Skeletal muscle tissue (tissue), 4 donors: Measurements from ENCODE around the gene SURF2. TPM values are rescaled to one million over a fixed set of nuclear protein-coding genes. Genes with fewer than 3 reads are reported as not detected.
A peak's percentile ranks its signal among the peaks of the same experiment; 100 is the strongest.
"Not testable (repeated sequence)": the region's sequence is repeated elsewhere in the genome, so short reads cannot be mapped to it uniquely, and the experiment has no call there.

ENCODE experiments used
- H3K27ac ChIP-seq: one replicate; pipeline ENCODE4 v1.7.0; 2013; ENCODE audit warnings: mild to moderate bottlenecking, low read depth, low read length, inconsistent platforms
- H3K27me3 ChIP-seq, 3 donors: one replicate each; pipeline ENCODE4 v1.7.0; 2013; ENCODE audit warnings: low read length in 3 of 3; ENCODE audit not compliant: control insufficient read depth in 3 of 3, insufficient read depth in 3 of 3
- H3K36me3 ChIP-seq, 3 donors: one replicate each; pipeline ENCODE4 v1.7.0; 2013; ENCODE audit warnings: low read length in 3 of 3; ENCODE audit not compliant: control insufficient read depth in 3 of 3, insufficient read depth in 3 of 3
- H3K4me1 ChIP-seq, 3 donors: one replicate each; pipeline ENCODE4 v1.7.0; 2013; ENCODE audit warnings: low read length in 3 of 3, mild to moderate bottlenecking in 3 of 3; ENCODE audit not compliant: control insufficient read depth in 3 of 3, insufficient read depth in 3 of 3
- H3K4me3 ChIP-seq, 3 donors: one replicate each; pipeline ENCODE4 v1.7.0; 2013; ENCODE audit warnings: low read length in 3 of 3
- H3K9ac ChIP-seq, 3 donors: one replicate each; pipeline ENCODE4 v1.7.0; 2013; ENCODE audit warnings: low read length in 3 of 3, mild to moderate bottlenecking in 3 of 3, moderate library complexity in 2 of 3, low read depth in 1 of 3
- H3K9me3 ChIP-seq, 3 donors: one replicate each; pipeline ENCODE4 v1.7.0; 2013; ENCODE audit warnings: low read length in 3 of 3; ENCODE audit not compliant: control insufficient read depth in 3 of 3
- total RNA-seq: library from RNA; depleted of rRNA; stranded (reverse); fragments of >200 nt; gene quantifications from one replicate; pipeline ENCODE4 v1.2.3, GENCODE V29; 2014
- donor health status: Osteomylitis.

The SURF2 gene
- total RNA-seq, 1 donor from 2014 or later, result 12.5 TPM

GRCh38 chr9:133327021-133327420 lies 29.3 kb upstream of the SURF2 start:
- H3K27me3 ChIP-seq, H3K4me1 ChIP-seq, H3K4me3 ChIP-seq, H3K27ac ChIP-seq, H3K9ac ChIP-seq, H3K9me3 ChIP-seq: not testable (repeated sequence)
- H3K36me3 ChIP-seq, result peaks cover 9 to 15% (median 14%) of the 10 kb centered on the region in 3 donors

- H3K36me3 ChIP-seq, result peaks cover 18 to 25% (median 23%) of the 10 kb centered on the region in 3 donors
- H3K27me3 ChIP-seq, result no peaks in the 10 kb centered on the region
- no peaks in the 10 kb centered on the region for H3K9me3 ChIP-seq
- H3K27ac ChIP-seq, result no peak overlapping the region
- no peaks in the 10 kb centered on the region for H3K4me1 ChIP-seq
- H3K9ac ChIP-seq, result no peak overlapping the region
- no peak overlapping the region for H3K4me3 ChIP-seq
Observed at GRCh38 chr9:133327834-133328484, 28.4 kb upstream of the SURF2 start.

DNA sequence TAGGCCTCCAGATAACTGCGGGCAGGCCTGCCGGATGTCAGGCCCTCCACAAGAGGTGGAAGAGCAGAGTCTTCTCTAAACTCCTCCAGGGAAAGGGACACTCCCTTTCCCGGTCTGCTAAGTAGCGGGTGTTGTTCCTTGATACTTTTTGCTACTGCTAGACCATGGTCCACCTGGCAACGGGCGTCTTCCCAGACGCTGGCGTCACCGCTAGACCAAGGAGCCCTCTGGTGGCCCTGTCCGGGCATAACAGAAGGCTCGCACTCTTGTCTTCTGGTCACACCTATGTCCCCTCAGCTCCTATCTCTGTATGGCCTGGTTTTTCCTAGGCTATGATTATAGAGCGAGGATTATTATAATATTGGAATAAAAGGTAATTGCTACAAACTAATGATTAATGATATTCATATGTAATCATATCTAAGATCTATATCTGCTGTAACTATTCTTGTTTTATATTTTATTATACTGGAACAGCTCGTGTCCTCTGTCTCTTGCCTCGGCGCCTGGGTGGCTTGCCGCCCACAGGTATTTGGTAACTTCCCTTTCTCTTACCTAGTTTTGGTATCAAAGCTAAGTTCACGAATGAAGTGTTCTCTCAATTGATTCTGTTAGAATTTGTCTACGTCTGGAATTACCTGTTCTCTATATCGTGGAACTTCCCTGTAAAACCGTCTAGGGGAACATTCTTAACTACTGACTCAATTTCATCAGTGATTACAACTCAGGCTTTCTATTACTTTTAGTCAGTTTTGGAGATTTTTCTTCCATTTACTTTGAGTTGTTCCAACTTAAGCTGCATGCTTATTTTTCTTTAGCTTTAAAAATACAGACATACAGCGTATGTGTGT lies 26.8 kb upstream of the SURF2 start:
- H3K36me3 ChIP-seq, result peaks cover 32 to 41% (median 37%) of the 10 kb centered on the region in 3 donors
- not testable (repeated sequence) for H3K9ac ChIP-seq, H3K4me1 ChIP-seq, H3K4me3 ChIP-seq, H3K27me3 ChIP-seq, H3K9me3 ChIP-seq, H3K27ac ChIP-seq

DNA sequence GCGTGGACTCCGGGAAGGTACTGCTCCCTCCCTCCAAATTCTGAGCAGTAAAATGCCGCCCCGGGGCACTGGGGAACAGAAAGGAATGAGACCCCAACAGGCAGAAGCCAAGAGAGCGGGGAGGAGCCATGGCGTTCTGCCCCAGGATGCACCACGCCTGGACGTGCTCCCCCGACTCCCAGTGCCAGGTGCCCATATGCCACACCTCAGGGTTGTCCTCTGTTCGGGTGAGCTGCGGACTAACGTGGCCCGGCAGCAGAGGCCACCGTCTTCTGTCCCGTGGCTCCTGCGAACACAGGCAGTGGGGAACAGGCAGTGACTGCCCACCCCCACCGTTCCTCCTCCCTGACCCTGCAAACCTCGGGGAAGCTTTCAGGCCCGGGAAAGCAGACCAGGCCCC lies 25.1 kb upstream of the SURF2 start:
- Histone ChIP-seq H3K4me3 (no peak overlapping the region), H3K9me3 (no peaks in the 10 kb centered on the region), H3K27ac (no peak overlapping the region), H3K27me3 (no peaks in the 10 kb centered on the region), H3K36me3 (peaks cover 32 to 42% (median 37%) of the 10 kb centered on the region in 3 donors), H3K9ac (no peak overlapping the region), H3K4me1 (peaks cover 13 to 17% (median 16%) of the 10 kb centered on the region in 3 donors)

DNA sequence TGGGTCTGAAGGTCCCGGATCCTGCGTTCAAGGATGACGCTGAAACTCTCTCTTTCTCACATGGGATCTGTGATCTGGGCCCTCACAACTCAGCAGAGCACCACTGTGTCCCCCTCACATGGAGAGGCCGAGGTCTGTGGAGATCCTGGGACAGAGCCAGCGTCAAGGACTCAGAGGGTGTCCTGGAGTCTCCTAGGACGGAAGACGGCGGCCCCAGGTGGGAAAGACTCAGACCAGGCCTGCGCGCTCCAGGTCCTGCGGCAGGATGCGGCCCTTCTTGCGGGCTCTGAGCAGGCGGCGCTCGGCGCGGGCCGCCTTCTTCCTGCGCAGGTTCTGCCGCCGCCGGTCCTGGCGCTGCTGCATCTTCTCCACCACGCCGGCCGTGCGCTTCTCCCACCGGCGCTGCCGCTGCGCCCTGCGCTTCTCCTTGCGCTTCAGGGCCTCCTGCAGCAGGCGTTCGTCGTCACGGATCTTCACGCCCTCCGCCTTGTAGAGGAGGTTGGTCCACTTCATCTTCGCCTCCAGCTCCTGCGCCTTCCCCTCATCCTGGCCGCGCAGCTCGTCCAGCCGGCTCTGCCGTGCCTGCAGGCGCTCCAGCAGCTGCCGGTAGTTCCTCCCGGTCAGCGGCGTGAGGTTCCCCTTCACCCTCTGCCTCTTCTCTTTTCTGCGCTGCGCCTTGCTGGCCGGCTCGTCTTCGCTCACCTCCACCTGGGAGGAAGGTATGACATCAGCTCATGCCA lies 24.5 kb upstream of the SURF2 start:
- Histone ChIP-seq H3K27me3 (no peaks in the 10 kb centered on the region), H3K4me1 (peaks cover 18 to 22% (median 21%) of the 10 kb centered on the region in 3 donors), H3K9ac (no peak overlapping the region), H3K4me3 (no peak overlapping the region), H3K36me3 (peaks cover 32 to 42% (median 37%) of the 10 kb centered on the region in 3 donors), H3K27ac (no peak overlapping the region), H3K9me3 (no peaks in the 10 kb centered on the region)

- Histone ChIP-seq H3K9ac (no peak overlapping the region), H3K9me3 (no peaks in the 10 kb centered on the region), H3K4me1 (peaks cover 18 to 26% (median 21%) of the 10 kb centered on the region in 3 donors), H3K27me3 (no peaks in the 10 kb centered on the region), H3K36me3 (peaks cover 32 to 42% (median 37%) of the 10 kb centered on the region in 3 donors), H3K27ac (no peak overlapping the region), H3K4me3 (no peak overlapping the region)
Observed at GRCh38 chr9:133332381-133332730, 24.0 kb upstream of the SURF2 start.

DNA sequence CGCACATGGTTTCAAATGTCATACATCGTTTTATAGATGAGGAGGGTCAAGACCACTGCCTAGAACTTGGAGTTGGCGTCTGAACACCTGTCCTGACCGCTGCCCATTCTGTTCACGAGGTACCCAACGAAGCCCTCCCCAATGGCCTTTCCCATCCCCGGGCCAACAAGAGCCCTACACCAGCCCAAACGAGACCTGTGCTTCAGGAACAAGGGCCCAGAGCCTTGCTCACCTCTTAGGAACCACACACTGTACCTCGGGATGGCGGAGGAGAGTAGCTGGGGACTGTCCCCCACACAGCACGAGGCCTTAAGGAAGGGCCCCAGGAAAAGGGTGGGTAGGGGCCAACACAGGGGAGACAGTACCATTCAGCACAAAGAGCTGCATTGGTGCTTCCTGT lies 23.3 kb upstream of the SURF2 start:
- Histone ChIP-seq H3K36me3 (peaks cover 32 to 42% (median 37%) of the 10 kb centered on the region in 3 donors), H3K27ac (no peak overlapping the region), H3K4me3 (no peak overlapping the region), H3K27me3 (no peaks in the 10 kb centered on the region), H3K4me1 (peaks cover 18 to 26% (median 21%) of the 10 kb centered on the region in 3 donors), H3K9me3 (no peaks in the 10 kb centered on the region), H3K9ac (no peak overlapping the region)

DNA sequence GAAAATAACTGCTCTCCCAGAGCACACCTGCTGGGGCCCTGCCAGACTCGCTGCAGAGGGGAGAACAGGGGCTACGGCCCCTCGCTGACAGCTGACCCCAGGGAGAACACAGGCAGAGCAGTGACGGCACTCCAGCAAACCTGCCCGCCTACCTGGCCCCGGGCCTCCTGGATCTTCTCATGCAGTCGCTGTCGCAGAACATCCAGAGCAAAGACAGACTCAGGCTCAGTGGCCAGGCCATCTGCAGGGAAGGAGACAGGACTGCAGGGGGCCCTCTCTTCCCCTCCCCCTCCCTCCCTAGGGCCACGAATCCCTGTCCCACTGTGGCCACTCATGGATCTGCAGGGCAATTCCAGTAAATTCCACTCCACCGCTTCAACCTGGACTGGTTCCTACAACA lies 22.8 kb upstream of the SURF2 start:
- no peaks in the 10 kb centered on the region for H3K9me3 ChIP-seq
- no peaks in the 10 kb centered on the region for H3K27me3 ChIP-seq
- H3K27ac ChIP-seq, result no peak overlapping the region
- H3K4me1 ChIP-seq, result peaks cover 18 to 26% (median 21%) of the 10 kb centered on the region in 3 donors
- no peak overlapping the region for H3K9ac ChIP-seq
- no peak overlapping the region for H3K4me3 ChIP-seq
- peaks cover 32 to 42% (median 37%) of the 10 kb centered on the region in 3 donors for H3K36me3 ChIP-seq

GRCh38 chr9:133334161-133334560 lies 22.2 kb upstream of the SURF2 start:
- H3K27me3 ChIP-seq, result no peaks in the 10 kb centered on the region
- no peak overlapping the region for H3K27ac ChIP-seq
- peak overlapping the region in 1 of 3 donors; percentile 7 for H3K4me3 ChIP-seq
- no peak overlapping the region for H3K9ac ChIP-seq
- peaks cover 32 to 42% (median 37%) of the 10 kb centered on the region in 3 donors for H3K36me3 ChIP-seq
- H3K9me3 ChIP-seq, result no peaks in the 10 kb centered on the region
- peaks cover 18 to 30% (median 25%) of the 10 kb centered on the region in 3 donors for H3K4me1 ChIP-seq
